ENCODE results near the gene ADCY2. TPM values are rescaled to one million over a fixed set of nuclear protein-coding genes. Genes with fewer than 3 reads are reported as not detected.
A peak's percentile ranks its signal among the peaks of the same experiment; 100 is the strongest.

The ADCY2 gene
- total and polyA plus RNA-seq, 11 donors: 0.04 to 0.96 (median 0.32) TPM

GRCh38 chr5:7753181-7753580 is 357.2 kb downstream of the ADCY2 start:
- intact Hi-C loops (cut with DNase I): loop anchor here in 1 of 10 donors (5.0 kb wide), 1 partner anchor 986 kb away; no protein-coding TSS in a partner anchor
- no peak for TF ChIP-seq POLR2A (IDR thresholded peaks at IDR 0.05)
- TF ChIP-seq, protein P1, sequence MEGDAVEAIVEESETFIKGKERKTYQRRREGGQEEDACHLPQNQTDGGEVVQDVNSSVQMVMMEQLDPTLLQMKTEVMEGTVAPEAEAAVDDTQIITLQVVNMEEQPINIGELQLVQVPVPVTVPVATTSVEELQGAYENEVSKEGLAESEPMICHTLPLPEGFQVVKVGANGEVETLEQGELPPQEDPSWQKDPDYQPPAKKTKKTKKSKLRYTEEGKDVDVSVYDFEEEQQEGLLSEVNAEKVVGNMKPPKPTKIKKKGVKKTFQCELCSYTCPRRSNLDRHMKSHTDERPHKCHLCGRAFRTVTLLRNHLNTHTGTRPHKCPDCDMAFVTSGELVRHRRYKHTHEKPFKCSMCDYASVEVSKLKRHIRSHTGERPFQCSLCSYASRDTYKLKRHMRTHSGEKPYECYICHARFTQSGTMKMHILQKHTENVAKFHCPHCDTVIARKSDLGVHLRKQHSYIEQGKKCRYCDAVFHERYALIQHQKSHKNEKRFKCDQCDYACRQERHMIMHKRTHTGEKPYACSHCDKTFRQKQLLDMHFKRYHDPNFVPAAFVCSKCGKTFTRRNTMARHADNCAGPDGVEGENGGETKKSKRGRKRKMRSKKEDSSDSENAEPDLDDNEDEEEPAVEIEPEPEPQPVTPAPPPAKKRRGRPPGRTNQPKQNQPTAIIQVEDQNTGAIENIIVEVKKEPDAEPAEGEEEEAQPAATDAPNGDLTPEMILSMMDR (IDR thresholded peaks at IDR 0.05): no peak
- ATAC-seq (no peak), DNase-seq (no peak)
- no peaks in the 10 kb centered on the region for H3K36me3 ChIP-seq
- 52 to 60% (median 58%) methylated on average over 3 of the region's 3 CpGs for WGBS, 4 donors
- no peaks in the 10 kb centered on the region for H3K9me3 ChIP-seq
- no peak overlapping the region for H3K27ac ChIP-seq
- no peak overlapping the region for H3K4me3 ChIP-seq
- no peaks in the 10 kb centered on the region for H3K4me1 ChIP-seq
- peaks cover 0 to 20% (median 6%) of the 10 kb centered on the region in 9 donors for H3K27me3 ChIP-seq

GRCh38 chr5:7753596-7753995 is 357.7 kb downstream of the ADCY2 start:
- ATAC-seq (no peak), DNase-seq (no peak)
- intact Hi-C loops (cut with DNase I): loop anchor here in 1 of 10 donors (5.0 kb wide), 1 partner anchor 986 kb away; no protein-coding TSS in a partner anchor
- no peaks in the 10 kb centered on the region for H3K9me3 ChIP-seq
- H3K36me3 ChIP-seq: no peaks in the 10 kb centered on the region
- 92 to 100% (median 96%) methylated on average over 1 of the region's 1 CpG for WGBS, 4 donors
- TF ChIP-seq, protein P1 (IDR thresholded peaks at IDR 0.05): no peak
- TF ChIP-seq POLR2A (IDR thresholded peaks at IDR 0.05): no peak
- H3K27me3 ChIP-seq: peaks cover 0 to 20% (median 6%) of the 10 kb centered on the region in 9 donors
- no peaks in the 10 kb centered on the region for H3K4me1 ChIP-seq
- no peak overlapping the region for H3K27ac ChIP-seq
- H3K4me3 ChIP-seq: no peak overlapping the region

DNA sequence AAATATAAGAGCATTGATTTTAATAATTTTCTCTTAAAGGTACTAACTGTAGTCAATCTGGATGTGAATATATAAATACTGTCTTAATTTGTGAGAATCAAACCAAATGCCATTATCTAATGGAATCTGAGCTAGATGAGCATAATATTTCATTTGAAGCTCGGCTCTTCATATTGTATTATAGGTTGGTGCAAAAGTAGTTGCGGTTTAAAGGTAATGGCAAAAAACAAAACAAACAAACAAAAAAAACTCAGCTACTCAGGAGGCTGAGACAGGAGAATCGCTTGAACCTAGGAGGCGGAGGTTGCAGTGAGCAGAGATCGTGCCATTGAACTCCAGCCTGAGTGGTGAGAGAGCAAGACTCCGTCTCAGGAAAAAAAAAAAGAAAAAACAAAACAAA is 358.6 kb downstream of the ADCY2 start:
- Histone ChIP-seq H3K4me3 (no peak overlapping the region), H3K36me3 (no peaks in the 10 kb centered on the region), H3K27ac (no peak overlapping the region), H3K9me3 (no peaks in the 10 kb centered on the region), H3K27me3 (peaks cover 0 to 20% (median 6%) of the 10 kb centered on the region in 9 donors), H3K4me1 (no peaks in the 10 kb centered on the region)
- TF ChIP-seq POLR2A (IDR thresholded peaks at IDR 0.05): no peak
- TF ChIP-seq, protein P1 (IDR thresholded peaks at IDR 0.05): no peak
- intact Hi-C loops (cut with DNase I): loop anchor here in 1 of 10 donors (5.0 kb wide), 1 partner anchor 987 kb away; no protein-coding TSS in a partner anchor
- ATAC-seq: no peak
- 85 to 88% (median 86%) methylated on average over 6 of the region's 6 CpGs for WGBS, 4 donors
- no peak for DNase-seq

GRCh38 chr5:7754997-7755596 is 359.2 kb downstream of the ADCY2 start:
- no peaks in the 10 kb centered on the region for H3K36me3 ChIP-seq
- intact Hi-C loops (cut with DNase I): loop anchor here in 1 of 10 donors (5.0 kb wide), 1 partner anchor 988 kb away; no protein-coding TSS in a partner anchor
- H3K9me3 ChIP-seq: no peaks in the 10 kb centered on the region
- ATAC-seq (peak in 1 of 4 donors; percentile 54), DNase-seq (peak in 1 of 5 donors; percentile 13)
- H3K27ac ChIP-seq: no peak overlapping the region
- 27 to 35% (median 29%) methylated on average over 13 of the region's 13 CpGs for WGBS, 4 donors
- TF ChIP-seq, protein P1 (IDR thresholded peaks at IDR 0.05): peak in 10 of 12 donors; percentile 10 to 58 (median 35)
- no peak for TF ChIP-seq POLR2A (IDR thresholded peaks at IDR 0.05)
- H3K4me1 ChIP-seq: no peaks in the 10 kb centered on the region
- no peak overlapping the region for H3K4me3 ChIP-seq
- peaks cover 0 to 20% (median 6%) of the 10 kb centered on the region in 9 donors for H3K27me3 ChIP-seq

Data from heart left ventricle (tissue), 16 donors.